GM12891 (cell line): ENCODE data around the gene LAPTM5.

Experiments used
- POLR2AphosphoS5 ChIP-seq: IDR thresholded peaks from 2 replicates; pipeline ENCODE4 v1.6.1; 2011; ENCODE audit warnings: low read depth, low read length, control low read depth
- TAF1 ChIP-seq: IDR thresholded peaks from 2 replicates; pipeline ENCODE4 v1.6.1; 2011; ENCODE audit warnings: low read depth, low read length, control low read depth

DNA sequence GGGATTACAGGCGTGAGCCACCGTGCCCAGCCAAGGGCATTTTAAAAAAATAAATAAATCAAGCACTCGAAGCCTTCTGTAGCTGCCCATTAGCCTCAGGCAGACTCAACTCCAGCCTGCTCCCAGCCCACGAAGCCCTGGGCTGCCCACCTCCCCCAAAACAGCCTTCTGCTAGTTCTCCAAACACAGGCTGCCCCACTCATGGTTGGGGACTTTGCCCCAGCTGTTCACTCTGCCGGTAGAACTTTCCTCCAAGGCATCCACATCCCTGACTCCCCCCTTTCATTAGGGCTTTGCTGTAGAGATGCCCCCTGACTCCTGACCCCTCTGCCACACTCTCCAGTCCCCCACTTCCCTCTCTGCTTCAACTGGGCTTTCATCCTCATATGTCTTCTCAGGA lies 29.7 kb upstream of the LAPTM5 start:
- TF ChIP-seq POLR2AphosphoS5 (no peak), TAF1 (no peak)
